ENCODE measurements around the gene FAM83E.

Gene FAM83E

GRCh38 chr19:48575931-48576622 lies 38.8 kb downstream of the FAM83E start:
- DNase-seq (ENCODE audit: low spot score): no peak

DNA sequence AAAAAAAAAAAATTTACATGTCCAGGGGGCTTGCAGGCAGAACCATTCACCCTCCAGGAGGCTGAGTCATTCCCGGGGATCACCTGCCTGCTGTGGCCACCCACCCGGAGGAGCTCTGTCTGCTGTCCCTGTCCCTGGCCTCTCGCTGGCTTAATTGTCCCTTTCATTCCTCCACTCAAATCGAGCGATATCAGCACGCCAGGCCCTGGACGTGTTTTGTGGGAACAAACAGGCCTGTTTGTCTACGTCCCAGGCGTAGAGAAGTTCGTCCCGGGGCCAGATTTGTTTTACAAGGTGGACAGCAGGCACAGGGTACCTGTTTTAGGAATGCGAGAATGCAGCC lies 41.7 kb downstream of the FAM83E start:
- no peak for DNase-seq (ENCODE audit: low spot score)

DNA sequence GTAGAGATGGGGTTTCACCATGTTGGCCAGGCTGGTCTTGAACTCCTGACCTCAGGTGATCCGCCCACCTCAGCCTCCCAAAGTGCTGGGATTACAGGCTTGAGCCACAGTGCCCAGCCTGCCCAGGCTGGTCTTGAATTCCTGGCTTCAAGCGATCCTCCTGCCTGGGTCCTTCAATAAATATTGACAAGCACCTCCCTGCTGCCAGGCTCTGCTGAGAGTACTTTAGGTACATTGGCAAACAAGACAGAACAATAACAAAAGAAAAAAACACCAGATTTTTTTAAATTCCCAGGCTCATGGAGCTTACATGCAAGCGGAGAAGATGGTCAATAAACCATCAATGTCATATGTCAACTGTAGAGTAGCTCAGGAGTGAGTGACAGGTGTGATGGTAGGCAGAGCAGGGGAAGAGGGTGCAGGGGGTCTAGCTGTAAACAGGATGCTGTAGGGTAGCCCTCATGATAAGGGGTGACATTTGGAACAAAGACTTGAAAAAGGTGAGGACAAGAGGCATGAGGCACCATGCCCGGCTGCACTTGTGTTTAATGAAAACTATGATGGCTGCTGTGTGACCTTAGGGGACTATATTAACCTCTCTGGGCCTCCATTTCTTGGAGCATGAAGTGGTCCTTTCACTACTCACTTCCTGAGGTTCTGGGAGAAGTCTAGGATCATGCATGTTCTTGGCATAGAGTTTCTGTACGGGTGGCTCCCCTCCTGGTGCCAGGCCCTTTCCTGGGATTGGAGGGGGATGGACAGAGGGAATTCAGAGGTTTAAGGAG lies 43.3 kb downstream of the FAM83E start:
- no peak for DNase-seq (ENCODE audit: low spot score)

- DNase-seq (ENCODE audit: low spot score): no peak
These were observed 45.1 kb downstream of the FAM83E start for GRCh38 chr19:48569814-48570213.

- DNase-seq (ENCODE audit: low spot score): peak; percentile 85
These were observed 46.5 kb downstream of the FAM83E start for GRCh38 chr19:48568345-48568886.

DNA sequence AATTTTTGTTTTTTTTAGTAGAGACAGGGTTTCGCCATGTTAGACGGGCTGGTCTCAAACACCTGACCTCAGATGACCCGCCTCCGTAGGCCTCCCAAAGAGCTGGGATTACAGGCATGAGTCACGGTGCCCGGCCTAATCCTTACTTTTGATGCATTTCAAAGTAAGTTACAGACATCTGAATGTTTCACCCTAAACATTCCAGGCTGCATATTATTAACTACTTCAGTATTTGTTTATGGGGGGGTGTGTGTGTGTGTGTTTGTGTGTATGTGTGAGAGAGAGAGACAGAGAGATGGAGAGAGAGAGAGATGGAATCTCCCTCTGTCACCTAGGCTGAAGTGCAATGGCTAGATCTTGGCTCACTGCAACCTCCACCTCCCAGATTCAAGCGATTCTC lies 49.8 kb downstream of the FAM83E start:
- DNase-seq (ENCODE audit: low spot score): no peak
